Measurements from ENCODE around the gene CAMK2D.

DNA sequence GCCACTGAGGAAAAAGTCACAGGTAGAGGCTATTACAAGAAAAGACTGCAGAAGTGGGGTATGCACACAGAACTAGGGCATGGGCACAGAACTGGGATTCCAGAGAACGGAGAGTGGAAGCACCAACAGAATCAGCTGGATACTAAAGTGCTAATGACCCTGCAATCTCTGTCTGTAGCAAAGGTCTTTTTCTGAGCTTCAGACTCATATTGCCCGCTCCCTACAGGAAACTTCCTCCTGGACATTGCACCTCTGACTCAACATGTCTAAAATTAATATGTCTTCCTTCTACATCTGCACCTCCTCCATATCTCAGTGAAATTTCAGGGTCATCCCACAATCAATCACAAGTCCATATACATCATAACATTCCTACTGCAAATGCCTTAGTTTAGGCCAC lies 5.3 kb upstream of the CAMK2D start:
- TF ChIP-seq, protein P1, sequence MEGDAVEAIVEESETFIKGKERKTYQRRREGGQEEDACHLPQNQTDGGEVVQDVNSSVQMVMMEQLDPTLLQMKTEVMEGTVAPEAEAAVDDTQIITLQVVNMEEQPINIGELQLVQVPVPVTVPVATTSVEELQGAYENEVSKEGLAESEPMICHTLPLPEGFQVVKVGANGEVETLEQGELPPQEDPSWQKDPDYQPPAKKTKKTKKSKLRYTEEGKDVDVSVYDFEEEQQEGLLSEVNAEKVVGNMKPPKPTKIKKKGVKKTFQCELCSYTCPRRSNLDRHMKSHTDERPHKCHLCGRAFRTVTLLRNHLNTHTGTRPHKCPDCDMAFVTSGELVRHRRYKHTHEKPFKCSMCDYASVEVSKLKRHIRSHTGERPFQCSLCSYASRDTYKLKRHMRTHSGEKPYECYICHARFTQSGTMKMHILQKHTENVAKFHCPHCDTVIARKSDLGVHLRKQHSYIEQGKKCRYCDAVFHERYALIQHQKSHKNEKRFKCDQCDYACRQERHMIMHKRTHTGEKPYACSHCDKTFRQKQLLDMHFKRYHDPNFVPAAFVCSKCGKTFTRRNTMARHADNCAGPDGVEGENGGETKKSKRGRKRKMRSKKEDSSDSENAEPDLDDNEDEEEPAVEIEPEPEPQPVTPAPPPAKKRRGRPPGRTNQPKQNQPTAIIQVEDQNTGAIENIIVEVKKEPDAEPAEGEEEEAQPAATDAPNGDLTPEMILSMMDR (IDR thresholded peaks at IDR 0.05; ENCODE audit: low read length), result no peak
- TF ChIP-seq EZH2 (optimal IDR thresholded peaks at IDR 0.05; ENCODE audit: low read depth, low read length) (no peak), EZH2phosphoT487 (IDR thresholded peaks at IDR 0.05; ENCODE audit: low read length) (no peak)
